T47D (cell line): ENCODE measurements around the gene CBR1.

Experiments
- DNase-seq, 2 experiments: peaks; one replicate each; pipeline versions ENCODE4 v3.0.0 to v3.0.0-alpha.2; 2011 to 2012; ENCODE audit warnings: low read depth in 1 of 2, low spot score in 1 of 2
- JUND ChIP-seq: IDR thresholded peaks from 2 replicates; pipeline ENCODE4 v1.6.1; 2012; ENCODE audit warnings: low read depth
- in situ Hi-C: cut with HindIII; loops from 2 replicates; pipeline ENCODE4 v1.10.0; 2016; ENCODE audit warnings: low sequenced_read_pairs, low pct_unique_long_range_greater_than_20kb

CBR1 gene

GRCh38 chr21:36034211-36034913 is 35.5 kb upstream of the CBR1 start:
- in situ Hi-C loops: no loop called here
- DNase-seq: no peak
- TF ChIP-seq JUND: no peak

GRCh38 chr21:36035381-36035791 is 34.4 kb upstream of the CBR1 start:
- in situ Hi-C loops: no loop called here
- TF ChIP-seq JUND: no peak
- DNase-seq: no peak

GRCh38 chr21:36038701-36039497 is 30.9 kb upstream of the CBR1 start:
- no peak for DNase-seq
- in situ Hi-C loops: no loop called here
- no peak for TF ChIP-seq JUND

GRCh38 chr21:36039861-36040260 is 30.0 kb upstream of the CBR1 start:
- no peak for TF ChIP-seq JUND
- in situ Hi-C loops: no loop called here
- DNase-seq: no peak

GRCh38 chr21:36040389-36040788 is 29.4 kb upstream of the CBR1 start:
- no peak for DNase-seq
- in situ Hi-C loops: no loop called here
- TF ChIP-seq JUND: no peak

GRCh38 chr21:36041910-36042309 is 27.9 kb upstream of the CBR1 start:
- in situ Hi-C loops: no loop called here
- no peak for DNase-seq
- TF ChIP-seq JUND: no peak

- no peak for DNase-seq
These were observed 25.8 kb upstream of the CBR1 start for GRCh38 chr21:36044056-36044455.

GRCh38 chr21:36045993-36046392 is 23.8 kb upstream of the CBR1 start:
- DNase-seq: no peak
- in situ Hi-C loops: no loop called here
- no peak for TF ChIP-seq JUND

More at GRCh38 chr21:36044056-36044455, 25.8 kb upstream of the CBR1 start:
- TF ChIP-seq JUND: no peak
- in situ Hi-C loops: no loop called here

- no peak for TF ChIP-seq JUND
- in situ Hi-C loops: no loop called here
- no peak for DNase-seq
These were observed 22.7 kb upstream of the CBR1 start for GRCh38 chr21:36047139-36047538.

- in situ Hi-C loops: no loop called here
- no peak for DNase-seq
- TF ChIP-seq JUND: no peak
These were observed 21.5 kb upstream of the CBR1 start for GRCh38 chr21:36048357-36048756.

- DNase-seq: no peak
- in situ Hi-C loops: no loop called here
- TF ChIP-seq JUND: no peak
These were observed 16.7 kb upstream of the CBR1 start for GRCh38 chr21:36052860-36053714.

- no peak for TF ChIP-seq JUND
- DNase-seq: no peak
- in situ Hi-C loops: no loop called here
These were observed 16.1 kb upstream of the CBR1 start for GRCh38 chr21:36053715-36054062.

- TF ChIP-seq JUND: no peak
- DNase-seq: no peak
- in situ Hi-C loops: no loop called here
These were observed 14.3 kb upstream of the CBR1 start for GRCh38 chr21:36055551-36055950.
